Kidney (tissue), 14 donors: ENCODE data around the gene SQOR. TPM values are rescaled to one million over a fixed set of nuclear protein-coding genes. Genes with fewer than 3 reads are reported as not detected.

Experiments used
- DNase-seq, 5 donors: peaks; one replicate each; pipeline ENCODE4 v3.0.0-alpha.2; 2013 to 2020
- FAIRE-seq: peaks from 2 replicates; lab custom pipeline; 2012; peaks lifted over from hg19 to GRCh38; lab: Jason Lieb, UNC
- H3K27ac ChIP-seq, 2 donors: one replicate each; pipeline ENCODE4 v1.7.0; 2013; ENCODE audit warnings: low read depth in 2 of 2, low read length in 2 of 2, inconsistent platforms in 1 of 2
- H3K27me3 ChIP-seq: one replicate; pipeline ENCODE4 v1.7.1; 2013; ENCODE audit warnings: low read length, inconsistent platforms; ENCODE audit not compliant: control insufficient read depth, insufficient read depth
- H3K36me3 ChIP-seq, 3 donors: one replicate each; pipeline versions ENCODE4 v1.7.0 to v1.7.1; 2013; ENCODE audit warnings: low read length in 3 of 3, control low read depth in 1 of 3, inconsistent platforms in 1 of 3; ENCODE audit not compliant: insufficient read depth in 3 of 3, control insufficient read depth in 2 of 3
- H3K4me1 ChIP-seq, 3 donors: one replicate each; pipeline versions ENCODE4 v1.7.0 to v1.7.1; 2013; ENCODE audit warnings: low read length in 3 of 3, inconsistent platforms in 1 of 3, low read depth in 1 of 3; ENCODE audit not compliant: control insufficient read depth in 2 of 3, insufficient read depth in 2 of 3
- H3K4me3 ChIP-seq, 3 donors: one replicate each; pipeline versions ENCODE4 v1.7.0 to v1.8.1; 2013; ENCODE audit warnings: low read length in 3 of 3, control low read depth in 1 of 3, inconsistent platforms in 1 of 3
- H3K9ac ChIP-seq, 3 donors: one replicate each; pipeline versions ENCODE4 v1.7.0 to v1.7.1; 2013; ENCODE audit warnings: low read length in 3 of 3, control low read depth in 1 of 3, inconsistent platforms in 1 of 3
- H3K9me3 ChIP-seq, 3 donors: one replicate each; pipeline versions ENCODE4 v1.7.0 to v1.7.1; 2013; ENCODE audit warnings: low read length in 3 of 3, control low read depth in 1 of 3, inconsistent platforms in 1 of 3; ENCODE audit not compliant: control insufficient read depth in 2 of 3, insufficient read depth in 1 of 3
- intact Hi-C: fragments of 100-400 bp; cut with DNase I; formaldehyde crosslinking; loops from one replicate; pipeline ENCODE4 v1.11.1; 2022
- polyA plus RNA-seq: library from polyadenylated mRNA; stranded (reverse); fragments of 350-450 nt; fragmentation: Illumina TruSeq; extraction: RNeasy Lipid Tissue Mini Kit (QIAGEN cat#74804); gene quantifications from one replicate; pipeline ENCODE4 v1.2.3, GENCODE V29; 2014; ENCODE audit warnings: low read depth, low replicate concordance; ENCODE audit not compliant: insufficient read depth
- total RNA-seq: library from RNA; stranded (reverse); fragmentation: NEBNext Ultra II Directional; extraction: Animal tissue kit (Norgen Biotek cat#: 25700); gene quantifications from one replicate; pipeline ENCODE4 v1.2.1, GENCODE V29; 2021
- TF ChIP-seq, protein P1 (sequence below): IDR thresholded peaks from 3 replicates; pipeline ENCODE4 v1.5.1; 2012; ENCODE audit warnings: mild to moderate bottlenecking, moderate library complexity, borderline replicate concordance; ENCODE audit not compliant: insufficient read depth; ENCODE audit errors: extremely low read depth
- donor health status: control.
- donor health status: control.
- donor health status: control.
- donor health status: control.
- donor health status: control.
- donor health status: DM: yes; HTN: yes; CAD: no.
- donor health status: Normal renal cell carcinoma (clear cell type).

SQOR gene
- total and polyA plus RNA-seq, 2 donors from 2014 or later = 43.4 to 67.5 TPM

DNA sequence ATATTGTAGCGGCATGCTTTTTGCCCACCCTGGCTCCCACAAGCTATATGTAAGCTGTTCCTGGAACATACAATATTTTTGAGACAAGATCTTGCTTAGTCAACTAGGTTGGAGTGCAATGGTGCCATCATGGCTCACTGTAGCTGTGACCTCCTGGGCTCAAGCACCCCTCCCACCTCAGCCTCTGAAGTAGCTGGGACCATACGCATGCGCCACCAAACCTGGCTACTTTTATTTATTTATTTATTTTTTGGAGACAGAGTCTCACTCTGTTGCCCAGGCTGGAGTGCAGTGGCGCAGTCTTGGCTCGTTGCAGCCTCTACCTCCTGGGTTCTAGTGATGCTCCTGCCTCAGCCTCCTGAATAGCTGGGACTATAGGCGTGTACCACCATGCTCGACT, 6.7 kb upstream of the SQOR start:
- Histone ChIP-seq H3K27ac (no peak overlapping the region), H3K9ac (no peak overlapping the region), H3K36me3 (no peaks in the 10 kb centered on the region), H3K27me3 (no peaks in the 10 kb centered on the region), H3K4me3 (no peak overlapping the region), H3K9me3 (peaks cover 0 to 7% (median 0%) of the 10 kb centered on the region in 3 donors), H3K4me1 (no peaks in the 10 kb centered on the region)
- TF ChIP-seq, protein P1, sequence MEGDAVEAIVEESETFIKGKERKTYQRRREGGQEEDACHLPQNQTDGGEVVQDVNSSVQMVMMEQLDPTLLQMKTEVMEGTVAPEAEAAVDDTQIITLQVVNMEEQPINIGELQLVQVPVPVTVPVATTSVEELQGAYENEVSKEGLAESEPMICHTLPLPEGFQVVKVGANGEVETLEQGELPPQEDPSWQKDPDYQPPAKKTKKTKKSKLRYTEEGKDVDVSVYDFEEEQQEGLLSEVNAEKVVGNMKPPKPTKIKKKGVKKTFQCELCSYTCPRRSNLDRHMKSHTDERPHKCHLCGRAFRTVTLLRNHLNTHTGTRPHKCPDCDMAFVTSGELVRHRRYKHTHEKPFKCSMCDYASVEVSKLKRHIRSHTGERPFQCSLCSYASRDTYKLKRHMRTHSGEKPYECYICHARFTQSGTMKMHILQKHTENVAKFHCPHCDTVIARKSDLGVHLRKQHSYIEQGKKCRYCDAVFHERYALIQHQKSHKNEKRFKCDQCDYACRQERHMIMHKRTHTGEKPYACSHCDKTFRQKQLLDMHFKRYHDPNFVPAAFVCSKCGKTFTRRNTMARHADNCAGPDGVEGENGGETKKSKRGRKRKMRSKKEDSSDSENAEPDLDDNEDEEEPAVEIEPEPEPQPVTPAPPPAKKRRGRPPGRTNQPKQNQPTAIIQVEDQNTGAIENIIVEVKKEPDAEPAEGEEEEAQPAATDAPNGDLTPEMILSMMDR = no peak
- DNase-seq (no peak), FAIRE-seq (no peak)
- intact Hi-C loops = no loop called here

DNA sequence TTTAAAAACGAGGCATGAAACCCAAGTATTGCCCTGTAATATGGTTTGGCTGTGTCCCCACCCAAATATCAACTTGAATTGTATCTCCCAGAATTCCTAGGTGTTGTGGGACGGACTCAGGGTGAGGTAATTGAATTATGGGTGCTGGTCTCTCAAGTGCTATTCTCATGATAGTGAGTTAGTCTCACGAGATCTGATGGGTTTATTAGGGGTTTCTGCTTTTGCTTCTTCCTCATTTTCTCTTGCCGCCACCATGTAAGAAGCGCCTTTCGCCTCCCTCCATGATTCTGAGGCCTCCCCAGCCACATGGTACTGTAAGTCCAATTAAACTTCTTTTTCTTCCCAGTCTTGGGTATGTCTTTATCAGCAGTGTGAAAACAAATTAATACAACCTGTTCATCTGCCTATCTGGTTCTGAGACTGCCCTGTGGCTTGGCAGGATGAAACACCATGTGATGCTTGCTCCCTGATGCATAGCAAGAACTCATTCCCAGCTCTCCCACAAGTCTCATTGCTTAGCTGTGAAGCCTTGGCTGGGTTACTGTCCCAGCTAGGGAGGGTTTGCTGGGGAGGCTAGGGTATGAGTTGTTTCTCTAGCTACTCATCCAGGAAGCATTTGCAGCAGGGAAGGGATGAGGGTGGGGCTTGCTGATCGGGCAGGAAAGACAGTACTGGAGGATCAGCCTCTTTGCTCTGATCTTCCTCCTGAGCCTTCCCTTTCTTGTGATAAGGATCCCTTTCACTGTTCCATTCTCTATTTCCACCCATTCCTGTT, 3.7 kb upstream of the SQOR start:
- H3K9me3 ChIP-seq = peaks cover 0 to under 1% (median 0%) of the 10 kb centered on the region in 3 donors
- TF ChIP-seq, protein P1 = no peak
- H3K4me3 ChIP-seq = peak overlapping the region in 1 of 3 donors; percentile 14
- peak overlapping the region; percentile 23 to 26 for H3K27ac ChIP-seq
- intact Hi-C loops = no loop called here
- H3K27me3 ChIP-seq = no peaks in the 10 kb centered on the region
- DNase-seq (peak in 4 of 5 donors; percentile 45 to 78 (median 65)), FAIRE-seq (no peak)
- H3K9ac ChIP-seq = no peak overlapping the region
- H3K4me1 ChIP-seq = peaks cover 0 to 3% (median 2%) of the 10 kb centered on the region in 3 donors
- no peaks in the 10 kb centered on the region for H3K36me3 ChIP-seq

DNA sequence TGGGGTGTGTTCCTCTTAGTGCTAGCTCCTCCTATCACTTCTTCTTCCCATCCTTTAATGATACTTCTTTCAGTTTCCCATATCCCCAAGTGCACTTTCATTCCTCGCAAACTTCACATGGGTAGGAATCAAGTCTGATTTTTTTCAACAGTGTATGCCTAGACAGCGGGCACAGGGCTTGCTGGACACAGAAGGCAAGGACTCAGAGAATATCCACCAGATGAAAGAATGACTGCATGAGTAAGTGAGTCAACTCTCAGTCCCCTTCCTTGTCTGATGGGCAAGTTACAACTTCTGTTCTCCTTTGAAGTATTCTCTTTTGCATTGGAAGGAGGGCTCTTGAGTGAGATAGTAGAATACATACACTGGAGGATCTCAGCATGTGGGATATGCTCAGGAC, 3.1 kb upstream of the SQOR start:
- FAIRE-seq = no peak
- Histone ChIP-seq H3K36me3 (no peaks in the 10 kb centered on the region), H3K4me1 (peaks cover 0 to 4% (median 2%) of the 10 kb centered on the region in 3 donors), H3K27ac (peak overlapping the region in 1 of 2 donors; percentile 26), H3K9ac (no peak overlapping the region), H3K27me3 (no peaks in the 10 kb centered on the region), H3K9me3 (no peaks in the 10 kb centered on the region), H3K4me3 (peak overlapping the region in 1 of 3 donors; percentile 14)
- DNase-seq = no peak
- intact Hi-C loops = no loop called here
- TF ChIP-seq, protein P1 = no peak
